ENCODE results near the gene ZC3HAV1. TPM values are rescaled to one million over a fixed set of nuclear protein-coding genes. Genes with fewer than 3 reads are reported as not detected.

ZC3HAV1 gene
- polyA plus RNA-seq, 1 of the 3 experiments (the other 2 are of a cell fraction) = 11.2 TPM

DNA sequence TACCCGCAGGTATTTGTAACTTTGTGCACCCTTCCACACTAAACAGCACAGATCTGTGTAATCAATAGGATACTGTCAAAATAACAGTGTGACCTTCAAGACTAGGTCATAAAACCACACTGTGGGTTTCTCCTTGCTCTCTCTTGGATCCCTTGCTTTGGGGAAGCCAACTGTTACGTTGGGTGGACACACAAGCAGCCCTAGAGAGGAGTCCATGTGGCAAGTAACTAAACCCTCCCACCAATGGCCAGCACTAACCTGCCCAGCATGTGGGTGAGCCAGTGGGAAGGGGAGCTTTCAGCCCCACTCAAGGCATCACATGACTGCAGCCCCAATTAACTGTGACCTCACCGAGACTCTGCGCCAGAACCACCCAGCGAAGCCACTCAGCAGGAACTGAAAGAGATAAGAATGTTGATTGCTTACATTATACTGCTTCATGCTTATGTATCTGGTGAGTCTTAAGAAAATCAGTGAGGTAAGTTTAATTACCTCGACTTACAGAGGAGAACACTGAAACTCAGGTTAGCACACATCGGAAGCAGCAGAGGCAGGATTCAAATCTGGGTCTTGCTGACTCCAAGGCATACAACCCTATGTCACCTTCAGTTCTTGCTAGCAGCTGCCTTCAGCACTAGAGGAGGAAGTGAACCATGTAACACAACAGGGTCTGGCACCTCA lies 9.4 kb upstream of the ZC3HAV1 start:
- Histone ChIP-seq H3K9me3 (no peaks in the 10 kb centered on the region), H3K79me2 (ENCODE audit: insufficient read depth) (no peaks in the 10 kb centered on the region), H2AFZ (ENCODE audit: low read depth) (no peak overlapping the region), H3K27ac (ENCODE audit: low read depth in 2 of 2, low read length in 1 of 2) (no peak overlapping the region), H3K4me3 (ENCODE audit: low read depth in 2 of 2, low read length in 1 of 2) (no peak overlapping the region), H3K9me2 (no peaks in the 10 kb centered on the region), H3K36me3 (replicated peaks in 1 of 2; ENCODE audit: control insufficient read depth in 1 of 2, insufficient read depth in 2 of 2, low read length in 1 of 2) (no peaks in the 10 kb centered on the region), H3K4me2 (no peak overlapping the region), H3K9ac (no peak overlapping the region), H4K20me1 (ENCODE audit: insufficient read depth) (no peaks in the 10 kb centered on the region), H3F3A (replicated peaks; ENCODE audit: insufficient read depth) (no peaks in the 10 kb centered on the region), H3K27me3 (ENCODE audit: insufficient read depth) (peaks cover 11% of the 10 kb centered on the region; the same call in 1 of the 2 replicates), H3K4me1 (ENCODE audit: control insufficient read depth in 1 of 2, insufficient read depth in 2 of 2, low read depth in 1 of 2, low read length in 1 of 2) (peaks cover 0 to 5% of the 10 kb centered on the region in 2 experiments; a peak in 1 of 4 replicates)
- ChIA-PET CTCF (interaction anchor here (1.4 kb wide), 1 partner anchor 9 kb away, joined by 4 read pairs; no protein-coding TSS in a partner anchor), POLR2A (no interaction called here)
- TF ChIP-seq USF1 (IDR thresholded peaks at IDR 0.05; ENCODE audit: borderline replicate concordance, low read depth) = no peak
- TF ChIP-seq RCOR1 (IDR thresholded peaks at IDR 0.05; ENCODE audit: low read length) = no peak
- no peak for TF ChIP-seq TEAD4 (IDR thresholded peaks at IDR 0.05; ENCODE audit: borderline replicate concordance, insufficient read depth)
- no peak for TF ChIP-seq GATA2 (CRISPR knock-in tag; IDR thresholded peaks at IDR 0.05)
- no peak for TF ChIP-seq NFIC (IDR thresholded peaks at IDR 0.05; ENCODE audit: borderline replicate concordance)
- TF ChIP-seq, protein P1, sequence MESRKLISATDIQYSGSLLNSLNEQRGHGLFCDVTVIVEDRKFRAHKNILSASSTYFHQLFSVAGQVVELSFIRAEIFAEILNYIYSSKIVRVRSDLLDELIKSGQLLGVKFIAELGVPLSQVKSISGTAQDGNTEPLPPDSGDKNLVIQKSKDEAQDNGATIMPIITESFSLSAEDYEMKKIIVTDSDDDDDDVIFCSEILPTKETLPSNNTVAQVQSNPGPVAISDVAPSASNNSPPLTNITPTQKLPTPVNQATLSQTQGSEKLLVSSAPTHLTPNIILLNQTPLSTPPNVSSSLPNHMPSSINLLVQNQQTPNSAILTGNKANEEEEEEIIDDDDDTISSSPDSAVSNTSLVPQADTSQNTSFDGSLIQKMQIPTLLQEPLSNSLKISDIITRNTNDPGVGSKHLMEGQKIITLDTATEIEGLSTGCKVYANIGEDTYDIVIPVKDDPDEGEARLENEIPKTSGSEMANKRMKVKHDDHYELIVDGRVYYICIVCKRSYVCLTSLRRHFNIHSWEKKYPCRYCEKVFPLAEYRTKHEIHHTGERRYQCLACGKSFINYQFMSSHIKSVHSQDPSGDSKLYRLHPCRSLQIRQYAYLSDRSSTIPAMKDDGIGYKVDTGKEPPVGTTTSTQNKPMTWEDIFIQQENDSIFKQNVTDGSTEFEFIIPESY (IDR thresholded peaks at IDR 0.05; ENCODE audit: borderline replicate concordance, low read depth) = no peak
- no peak for DNase-seq
- 85% methylated on average over 7 of the region's 7 CpGs for WGBS (ENCODE audit: low lambda C conversion rate)

DNA sequence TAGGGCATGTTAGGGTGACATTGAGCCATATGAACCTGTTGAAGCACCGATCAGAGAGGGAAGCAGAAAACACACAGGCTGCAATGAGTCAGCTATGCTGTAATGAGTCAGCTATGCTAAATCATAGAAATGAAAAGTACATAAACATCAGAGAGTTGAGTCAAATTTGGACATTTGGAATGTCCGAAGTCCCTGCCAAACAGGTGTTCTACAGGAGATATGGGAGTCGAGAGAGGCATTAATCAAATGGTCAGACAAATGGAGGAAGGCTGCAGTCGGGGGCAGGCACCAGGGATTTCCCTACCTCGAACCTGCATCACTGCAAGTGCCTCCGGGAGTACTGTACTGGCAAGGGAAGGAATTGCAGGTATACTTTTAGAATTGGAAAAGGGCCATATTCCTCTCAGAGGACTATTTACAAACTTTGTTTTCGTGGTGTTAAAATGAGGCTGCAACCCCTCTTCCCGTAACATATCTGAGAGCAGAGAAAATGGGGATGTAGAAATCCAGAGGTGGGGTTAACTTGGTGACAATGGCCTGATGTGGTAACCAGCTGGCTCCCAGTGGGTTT lies 8.8 kb upstream of the ZC3HAV1 start:
- H3K4me2 ChIP-seq = no peak overlapping the region; the same call in 1 of the 2 replicates
- TF ChIP-seq, protein P2, sequence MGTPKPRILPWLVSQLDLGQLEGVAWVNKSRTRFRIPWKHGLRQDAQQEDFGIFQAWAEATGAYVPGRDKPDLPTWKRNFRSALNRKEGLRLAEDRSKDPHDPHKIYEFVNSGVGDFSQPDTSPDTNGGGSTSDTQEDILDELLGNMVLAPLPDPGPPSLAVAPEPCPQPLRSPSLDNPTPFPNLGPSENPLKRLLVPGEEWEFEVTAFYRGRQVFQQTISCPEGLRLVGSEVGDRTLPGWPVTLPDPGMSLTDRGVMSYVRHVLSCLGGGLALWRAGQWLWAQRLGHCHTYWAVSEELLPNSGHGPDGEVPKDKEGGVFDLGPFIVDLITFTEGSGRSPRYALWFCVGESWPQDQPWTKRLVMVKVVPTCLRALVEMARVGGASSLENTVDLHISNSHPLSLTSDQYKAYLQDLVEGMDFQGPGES (IDR thresholded peaks at IDR 0.05; ENCODE audit: low read depth, low read length) = no peak
- peak; percentile 84 for TF ChIP-seq JUND (IDR thresholded peaks at IDR 0.05)
- no peak for TF ChIP-seq POLR2AphosphoS5 (IDR thresholded peaks at IDR 0.05; ENCODE audit: low read depth, low read length)
- TF ChIP-seq FOXM1 (IDR thresholded peaks at IDR 0.05; ENCODE audit: low read depth) = no peak
- TF ChIP-seq GABPA (IDR thresholded peaks at IDR 0.05; ENCODE audit: low read depth) = no peak
- peak; percentile 96 for TF ChIP-seq FOSL2 (IDR thresholded peaks at IDR 0.05; ENCODE audit: borderline replicate concordance, low read depth)
- no peak for TF ChIP-seq TEAD4 (IDR thresholded peaks at IDR 0.05; ENCODE audit: borderline replicate concordance, insufficient read depth)
- TF ChIP-seq NRF1 (IDR thresholded peaks at IDR 0.05; ENCODE audit: low read depth, low read length) = no peak
- TF ChIP-seq, protein P3, sequence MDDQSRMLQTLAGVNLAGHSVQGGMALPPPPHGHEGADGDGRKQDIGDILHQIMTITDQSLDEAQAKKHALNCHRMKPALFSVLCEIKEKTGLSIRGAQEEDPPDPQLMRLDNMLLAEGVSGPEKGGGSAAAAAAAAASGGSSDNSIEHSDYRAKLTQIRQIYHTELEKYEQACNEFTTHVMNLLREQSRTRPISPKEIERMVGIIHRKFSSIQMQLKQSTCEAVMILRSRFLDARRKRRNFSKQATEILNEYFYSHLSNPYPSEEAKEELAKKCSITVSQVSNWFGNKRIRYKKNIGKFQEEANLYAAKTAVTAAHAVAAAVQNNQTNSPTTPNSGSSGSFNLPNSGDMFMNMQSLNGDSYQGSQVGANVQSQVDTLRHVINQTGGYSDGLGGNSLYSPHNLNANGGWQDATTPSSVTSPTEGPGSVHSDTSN (IDR thresholded peaks at IDR 0.05) = peak; percentile 67
- TF ChIP-seq GATA2 (CRISPR knock-in tag; IDR thresholded peaks at IDR 0.05) = no peak
- TF ChIP-seq TCF12 (IDR thresholded peaks at IDR 0.05) = peak; percentile 75
- TF ChIP-seq MXI1 (IDR thresholded peaks at IDR 0.05; ENCODE audit: low read depth, low read length) = no peak
- no peak for TF ChIP-seq MAX (IDR thresholded peaks at IDR 0.05; ENCODE audit: low read depth)
- TF ChIP-seq MEF2A (IDR thresholded peaks at IDR 0.05; ENCODE audit: borderline replicate concordance, low read depth) = no peak
- TF ChIP-seq RCOR1 (IDR thresholded peaks at IDR 0.05; ENCODE audit: low read length) = no peak
- TF ChIP-seq RXRA (IDR thresholded peaks at IDR 0.05; ENCODE audit: borderline replicate concordance, low read depth) = no peak
- TF ChIP-seq SIN3A (IDR thresholded peaks at IDR 0.05; ENCODE audit: borderline replicate concordance, low read depth, low read length) = no peak
- no peak for TF ChIP-seq RFX5 (IDR thresholded peaks at IDR 0.05; ENCODE audit: low read length)
- TF ChIP-seq NFIC (IDR thresholded peaks at IDR 0.05; ENCODE audit: borderline replicate concordance) = peak; percentile 42; the same call in 1 of the 2 replicates
- no peak overlapping the region for H3K27ac ChIP-seq (ENCODE audit: low read depth in 2 of 2, low read length in 1 of 2)
- H3K79me2 ChIP-seq (ENCODE audit: insufficient read depth) = no peaks in the 10 kb centered on the region
- no peak for DNase-seq
- POLR2A ChIA-PET = no interaction called here
- no peaks in the 10 kb centered on the region for H3F3A ChIP-seq (replicated peaks; ENCODE audit: insufficient read depth)
- H4K20me1 ChIP-seq (ENCODE audit: insufficient read depth) = no peaks in the 10 kb centered on the region
- H2AFZ ChIP-seq (ENCODE audit: low read depth) = no peak overlapping the region; the same call in 1 of the 2 replicates
- peaks cover 5% of the 10 kb centered on the region; the same call in 1 of the 2 replicates for H3K27me3 ChIP-seq (ENCODE audit: insufficient read depth)
- CTCF ChIA-PET = interaction anchor here (0.9 to 1.0 kb wide), 2 partner anchors 10 to 37 kb away, joined by 3 read pairs; no protein-coding TSS in a partner anchor
- 53% methylated on average over 8 of the region's 8 CpGs for WGBS (ENCODE audit: low lambda C conversion rate)
- no peaks in the 10 kb centered on the region for H3K9me2 ChIP-seq
- no peaks in the 10 kb centered on the region for H3K9me3 ChIP-seq
- no peaks in the 10 kb centered on the region for H3K36me3 ChIP-seq (replicated peaks in 1 of 2; ENCODE audit: control insufficient read depth in 1 of 2, insufficient read depth in 2 of 2, low read length in 1 of 2)
- peaks cover 0 to 5% of the 10 kb centered on the region in 2 experiments; a peak in 1 of 4 replicates for H3K4me1 ChIP-seq (ENCODE audit: control insufficient read depth in 1 of 2, insufficient read depth in 2 of 2, low read depth in 1 of 2, low read length in 1 of 2)
- no peak overlapping the region for H3K4me3 ChIP-seq (ENCODE audit: low read depth in 2 of 2, low read length in 1 of 2)
- no peak overlapping the region for H3K9ac ChIP-seq

Measured in SK-N-SH (cell line).